NCI-H2171 (cell line): ENCODE measurements around the gene WNT7B.

Source experiments
- DNase-seq: peaks from one replicate; lab custom pipeline; 2025; lab: John Stamatoyannopoulos, UW

Gene WNT7B

GRCh38 chr22:45871721-45872120 lies 105.2 kb downstream of the WNT7B start:
- no peak for DNase-seq
